PFSK-1 (cell line): ENCODE results near the gene LRRC4B.

Experiments used
- FOXP2 ChIP-seq: optimal IDR thresholded peaks from 2 replicates; pipeline ENCODE3; 2011; ENCODE audit warnings: borderline replicate concordance, control low read depth, inconsistent platforms; ENCODE audit not compliant: insufficient read depth; ENCODE audit errors: extremely low read length, extremely low read depth
- POLR2AphosphoS5 ChIP-seq: IDR thresholded peaks from 2 replicates; pipeline ENCODE4 v1.6.1; 2012; ENCODE audit warnings: low read depth, mild to moderate bottlenecking, control low read depth, low read length, moderate library complexity
- SIN3A ChIP-seq: IDR thresholded peaks from 2 replicates; pipeline ENCODE4 v1.6.1; 2012; ENCODE audit warnings: mild to moderate bottlenecking, low read length, moderate library complexity, borderline replicate concordance; ENCODE audit not compliant: insufficient read depth
- TAF1 ChIP-seq: IDR thresholded peaks from 2 replicates; pipeline ENCODE4 v1.6.1; 2012; ENCODE audit warnings: low read length, control low read depth, borderline replicate concordance; ENCODE audit not compliant: insufficient read depth
- TF ChIP-seq, protein P1 (sequence below), 2 experiments: IDR thresholded peaks; 2 replicates each; pipeline versions ENCODE4 v1.6.1 to v1.8.0; 2011 to 2012; ENCODE audit warnings: low read depth in 2 of 2, low read length in 2 of 2, control low read depth in 1 of 2, inconsistent platforms in 1 of 2, mild to moderate bottlenecking in 1 of 2, moderate library complexity in 1 of 2; ENCODE audit not compliant: insufficient read depth in 1 of 2

DNA sequence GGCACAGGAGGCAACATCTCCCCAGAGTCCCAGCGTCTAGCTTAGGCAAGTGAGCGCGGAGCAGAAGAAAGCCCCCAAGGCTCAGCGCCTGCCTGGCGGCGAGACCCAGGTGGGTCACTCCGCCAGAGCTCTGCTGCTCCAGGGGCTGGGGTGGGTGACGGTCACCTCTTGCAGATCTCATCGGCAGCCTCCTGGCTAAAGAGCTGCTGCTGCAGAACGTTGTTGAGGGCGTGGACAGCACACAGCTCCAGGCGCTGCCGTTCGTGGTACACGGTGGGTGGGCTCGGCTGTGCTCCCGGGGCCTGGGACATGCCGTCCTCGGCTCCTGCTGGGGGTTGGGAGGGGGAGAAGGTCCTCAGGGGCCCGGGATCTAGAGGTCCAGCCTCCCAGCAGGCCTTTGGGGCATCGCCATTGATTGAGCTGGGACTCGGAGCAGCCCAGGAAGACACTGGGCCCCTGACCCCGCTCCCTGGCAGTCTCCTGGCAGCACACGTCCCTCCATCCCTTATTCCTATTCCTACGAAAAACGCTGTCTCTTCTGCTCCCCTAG, 58.0 kb downstream of the LRRC4B start:
- TF ChIP-seq SIN3A = no peak
- TF ChIP-seq TAF1 = no peak
- TF ChIP-seq, protein P1, sequence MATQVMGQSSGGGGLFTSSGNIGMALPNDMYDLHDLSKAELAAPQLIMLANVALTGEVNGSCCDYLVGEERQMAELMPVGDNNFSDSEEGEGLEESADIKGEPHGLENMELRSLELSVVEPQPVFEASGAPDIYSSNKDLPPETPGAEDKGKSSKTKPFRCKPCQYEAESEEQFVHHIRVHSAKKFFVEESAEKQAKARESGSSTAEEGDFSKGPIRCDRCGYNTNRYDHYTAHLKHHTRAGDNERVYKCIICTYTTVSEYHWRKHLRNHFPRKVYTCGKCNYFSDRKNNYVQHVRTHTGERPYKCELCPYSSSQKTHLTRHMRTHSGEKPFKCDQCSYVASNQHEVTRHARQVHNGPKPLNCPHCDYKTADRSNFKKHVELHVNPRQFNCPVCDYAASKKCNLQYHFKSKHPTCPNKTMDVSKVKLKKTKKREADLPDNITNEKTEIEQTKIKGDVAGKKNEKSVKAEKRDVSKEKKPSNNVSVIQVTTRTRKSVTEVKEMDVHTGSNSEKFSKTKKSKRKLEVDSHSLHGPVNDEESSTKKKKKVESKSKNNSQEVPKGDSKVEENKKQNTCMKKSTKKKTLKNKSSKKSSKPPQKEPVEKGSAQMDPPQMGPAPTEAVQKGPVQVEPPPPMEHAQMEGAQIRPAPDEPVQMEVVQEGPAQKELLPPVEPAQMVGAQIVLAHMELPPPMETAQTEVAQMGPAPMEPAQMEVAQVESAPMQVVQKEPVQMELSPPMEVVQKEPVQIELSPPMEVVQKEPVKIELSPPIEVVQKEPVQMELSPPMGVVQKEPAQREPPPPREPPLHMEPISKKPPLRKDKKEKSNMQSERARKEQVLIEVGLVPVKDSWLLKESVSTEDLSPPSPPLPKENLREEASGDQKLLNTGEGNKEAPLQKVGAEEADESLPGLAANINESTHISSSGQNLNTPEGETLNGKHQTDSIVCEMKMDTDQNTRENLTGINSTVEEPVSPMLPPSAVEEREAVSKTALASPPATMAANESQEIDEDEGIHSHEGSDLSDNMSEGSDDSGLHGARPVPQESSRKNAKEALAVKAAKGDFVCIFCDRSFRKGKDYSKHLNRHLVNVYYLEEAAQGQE (IDR thresholded peaks at IDR 0.05; ENCODE audit: insufficient read depth in 1 of 2, low read depth in 2 of 2, low read length in 2 of 2) = no peak
- TF ChIP-seq POLR2AphosphoS5 = no peak
- TF ChIP-seq FOXP2 = no peak
